Neuron (in vitro differentiated cells): ENCODE data around the gene NRP2.

ENCODE experiments used
- H2AFZ ChIP-seq: one replicate; pipeline ENCODE4 v1.6.1; 2013; ENCODE audit warnings: low read depth, mild to moderate bottlenecking, inconsistent platforms, low read length, moderate library complexity
- H3K27me3 ChIP-seq: one replicate; pipeline ENCODE4 v1.6.1; 2013; ENCODE audit warnings: low read length; ENCODE audit not compliant: insufficient read depth
- H3K36me3 ChIP-seq: one replicate; pipeline ENCODE4 v1.6.1; 2013; ENCODE audit warnings: low read length; ENCODE audit not compliant: insufficient read depth
- H3K4me1 ChIP-seq: one replicate; pipeline ENCODE4 v1.6.1; 2013; ENCODE audit warnings: low read length; ENCODE audit not compliant: insufficient read depth
- H3K4me3 ChIP-seq: 2 replicates; pipeline ENCODE4 v1.5.1; 2013; ENCODE audit warnings: mild to moderate bottlenecking, low read length, moderate library complexity
- H3K9me3 ChIP-seq: one replicate; pipeline ENCODE4 v1.6.1; 2013; ENCODE audit warnings: low read length

Gene NRP2

GRCh38 chr2:205712508-205712907 is 30.2 kb downstream of the NRP2 start:
- no peak overlapping the region for H2AFZ ChIP-seq
- H3K36me3 ChIP-seq: no peaks in the 10 kb centered on the region
- H3K4me1 ChIP-seq: peaks cover 35% of the 10 kb centered on the region
- H3K9me3 ChIP-seq: no peaks in the 10 kb centered on the region
- no peaks in the 10 kb centered on the region for H3K27me3 ChIP-seq
- H3K4me3 ChIP-seq: no peak overlapping the region

DNA sequence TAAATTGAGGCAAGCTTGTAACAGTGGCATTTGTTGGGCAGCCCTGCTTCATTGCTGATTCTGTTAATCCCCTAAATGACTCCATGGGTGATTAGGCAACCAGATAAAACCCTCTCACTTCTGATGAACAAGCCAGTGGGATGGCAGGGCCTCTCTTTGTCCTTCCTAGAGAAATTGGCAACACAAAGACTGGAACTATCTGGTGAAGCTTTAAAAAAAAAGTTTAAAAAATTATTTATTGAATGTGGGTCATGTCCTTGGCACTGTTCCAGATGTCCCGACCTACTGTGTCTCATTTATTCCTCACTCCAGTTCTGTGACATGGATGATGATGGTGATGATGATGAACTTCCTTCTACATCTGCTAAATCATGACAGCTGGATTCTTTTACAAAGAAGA is 30.8 kb downstream of the NRP2 start:
- no peaks in the 10 kb centered on the region for H3K36me3 ChIP-seq
- H3K9me3 ChIP-seq: no peaks in the 10 kb centered on the region
- H3K27me3 ChIP-seq: no peaks in the 10 kb centered on the region
- no peak overlapping the region for H2AFZ ChIP-seq
- H3K4me1 ChIP-seq: peaks cover 40% of the 10 kb centered on the region
- no peak overlapping the region for H3K4me3 ChIP-seq

GRCh38 chr2:205714058-205714776 is 31.9 kb downstream of the NRP2 start:
- Histone ChIP-seq H3K9me3 (no peaks in the 10 kb centered on the region), H3K4me3 (no peak overlapping the region), H3K4me1 (peaks cover 46% of the 10 kb centered on the region), H3K36me3 (no peaks in the 10 kb centered on the region), H3K27me3 (no peaks in the 10 kb centered on the region), H2AFZ (no peak overlapping the region)

- Histone ChIP-seq H3K36me3 (no peaks in the 10 kb centered on the region), H3K9me3 (no peaks in the 10 kb centered on the region), H3K4me1 (peaks cover 54% of the 10 kb centered on the region), H2AFZ (no peak overlapping the region), H3K27me3 (no peaks in the 10 kb centered on the region), H3K4me3 (no peak overlapping the region)
Measured at GRCh38 chr2:205714789-205715720, 32.8 kb downstream of the NRP2 start.

GRCh38 chr2:205715831-205716525 is 33.7 kb downstream of the NRP2 start:
- Histone ChIP-seq H3K4me1 (peaks cover 64% of the 10 kb centered on the region), H3K27me3 (no peaks in the 10 kb centered on the region), H2AFZ (no peak overlapping the region), H3K9me3 (no peaks in the 10 kb centered on the region), H3K4me3 (no peak overlapping the region), H3K36me3 (no peaks in the 10 kb centered on the region)

GRCh38 chr2:205717175-205717846 is 35.0 kb downstream of the NRP2 start:
- H3K9me3 ChIP-seq: no peaks in the 10 kb centered on the region
- no peaks in the 10 kb centered on the region for H3K36me3 ChIP-seq
- H2AFZ ChIP-seq: no peak overlapping the region
- H3K4me3 ChIP-seq: no peak overlapping the region
- peaks cover 75% of the 10 kb centered on the region for H3K4me1 ChIP-seq
- no peaks in the 10 kb centered on the region for H3K27me3 ChIP-seq

DNA sequence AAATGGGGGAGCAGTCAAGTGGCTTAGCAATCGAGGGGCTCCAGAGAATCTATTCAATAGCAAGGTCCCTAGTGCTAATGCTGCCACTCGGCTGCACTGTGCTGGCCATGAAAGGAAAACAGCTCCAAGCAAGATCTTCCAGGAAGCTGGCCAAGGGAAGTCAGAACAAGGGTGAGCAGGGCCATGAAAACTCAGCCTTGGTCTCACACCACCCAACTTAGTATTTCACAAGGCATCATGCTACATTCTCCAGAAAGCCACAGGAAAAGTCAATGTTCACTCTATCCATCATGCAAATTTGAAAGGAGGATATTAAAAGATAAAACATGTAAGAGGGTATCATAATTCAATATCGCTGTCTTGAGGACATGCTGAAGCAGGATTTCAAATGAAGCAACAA is 35.7 kb downstream of the NRP2 start:
- Histone ChIP-seq H2AFZ (no peak overlapping the region), H3K4me3 (no peak overlapping the region), H3K4me1 (peaks cover 72% of the 10 kb centered on the region), H3K36me3 (no peaks in the 10 kb centered on the region), H3K27me3 (no peaks in the 10 kb centered on the region), H3K9me3 (no peaks in the 10 kb centered on the region)

DNA sequence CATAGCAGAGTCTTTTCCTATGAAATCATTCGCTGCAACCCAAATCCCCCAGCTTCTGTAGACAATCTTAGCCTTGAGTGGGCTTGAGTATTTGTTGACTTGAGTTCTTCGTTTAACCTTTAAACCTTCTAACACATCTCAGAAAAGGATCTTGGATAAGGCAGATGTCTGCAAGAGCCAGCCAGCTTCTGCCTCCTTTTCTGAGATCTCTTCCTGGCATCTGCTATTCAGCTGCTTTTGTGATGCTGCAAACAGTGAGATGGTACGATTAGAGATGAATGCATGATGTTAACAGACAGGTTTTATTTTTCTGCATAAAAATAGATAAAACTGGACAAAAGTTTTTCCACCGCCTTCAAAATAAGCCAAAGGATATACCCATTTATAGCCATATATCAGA is 37.5 kb downstream of the NRP2 start:
- H3K9me3 ChIP-seq: no peaks in the 10 kb centered on the region
- peaks cover 64% of the 10 kb centered on the region for H3K4me1 ChIP-seq
- no peak overlapping the region for H2AFZ ChIP-seq
- no peaks in the 10 kb centered on the region for H3K27me3 ChIP-seq
- no peak overlapping the region for H3K4me3 ChIP-seq
- H3K36me3 ChIP-seq: peaks cover 9% of the 10 kb centered on the region

DNA sequence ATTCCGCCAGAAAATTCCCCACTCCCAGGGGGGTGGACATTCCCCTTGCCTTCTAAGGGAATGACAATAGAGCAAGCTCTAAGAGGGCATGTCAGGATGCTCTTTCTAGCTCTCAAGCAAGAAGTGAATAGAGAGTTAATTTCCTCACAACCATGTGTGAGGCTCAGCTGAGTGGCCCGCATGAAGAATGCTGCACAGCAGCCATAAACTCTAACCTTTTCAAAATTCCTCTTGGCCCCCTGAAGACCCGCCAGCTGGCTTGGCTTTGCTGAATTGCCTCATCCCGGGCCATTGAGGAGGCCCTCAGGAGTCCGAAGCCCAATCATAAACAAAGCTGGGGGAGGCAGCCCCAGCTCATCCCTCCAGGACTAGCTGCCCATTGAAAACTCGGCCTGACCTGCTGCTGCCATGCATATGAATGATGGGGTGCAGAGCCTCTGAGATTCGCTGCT is 38.2 kb downstream of the NRP2 start:
- peaks cover 9% of the 10 kb centered on the region for H3K36me3 ChIP-seq
- no peak overlapping the region for H3K4me3 ChIP-seq
- H3K9me3 ChIP-seq: no peaks in the 10 kb centered on the region
- H2AFZ ChIP-seq: no peak overlapping the region
- peaks cover 62% of the 10 kb centered on the region for H3K4me1 ChIP-seq
- no peaks in the 10 kb centered on the region for H3K27me3 ChIP-seq

- peaks cover 62% of the 10 kb centered on the region for H3K4me1 ChIP-seq
- H3K27me3 ChIP-seq: no peaks in the 10 kb centered on the region
- H2AFZ ChIP-seq: no peak overlapping the region
- no peak overlapping the region for H3K4me3 ChIP-seq
- H3K9me3 ChIP-seq: no peaks in the 10 kb centered on the region
- H3K36me3 ChIP-seq: peaks cover 14% of the 10 kb centered on the region
Measured at GRCh38 chr2:205721057-205721449, 38.8 kb downstream of the NRP2 start.

GRCh38 chr2:205722283-205722918 is 40.1 kb downstream of the NRP2 start:
- H3K4me3 ChIP-seq: no peak overlapping the region
- H3K27me3 ChIP-seq: no peaks in the 10 kb centered on the region
- H3K4me1 ChIP-seq: peaks cover 52% of the 10 kb centered on the region
- peaks cover 25% of the 10 kb centered on the region for H3K36me3 ChIP-seq
- H2AFZ ChIP-seq: no peak overlapping the region
- no peaks in the 10 kb centered on the region for H3K9me3 ChIP-seq

- Histone ChIP-seq H3K4me1 (peaks cover 47% of the 10 kb centered on the region), H3K27me3 (no peaks in the 10 kb centered on the region), H3K9me3 (no peaks in the 10 kb centered on the region), H3K4me3 (no peak overlapping the region), H2AFZ (no peak overlapping the region), H3K36me3 (peaks cover 30% of the 10 kb centered on the region)
Measured at GRCh38 chr2:205723179-205723578, 40.9 kb downstream of the NRP2 start.
